NOMO-1 treated with dmso at 0.1 percent for 144 hours (cell line): ENCODE data around the gene GRPEL2.

Experiments used
- DNase-seq: peaks from one replicate; lab custom pipeline; 2025; ENCODE audit not compliant: unreplicated experiment; lab: John Stamatoyannopoulos, UW

Gene GRPEL2

DNA sequence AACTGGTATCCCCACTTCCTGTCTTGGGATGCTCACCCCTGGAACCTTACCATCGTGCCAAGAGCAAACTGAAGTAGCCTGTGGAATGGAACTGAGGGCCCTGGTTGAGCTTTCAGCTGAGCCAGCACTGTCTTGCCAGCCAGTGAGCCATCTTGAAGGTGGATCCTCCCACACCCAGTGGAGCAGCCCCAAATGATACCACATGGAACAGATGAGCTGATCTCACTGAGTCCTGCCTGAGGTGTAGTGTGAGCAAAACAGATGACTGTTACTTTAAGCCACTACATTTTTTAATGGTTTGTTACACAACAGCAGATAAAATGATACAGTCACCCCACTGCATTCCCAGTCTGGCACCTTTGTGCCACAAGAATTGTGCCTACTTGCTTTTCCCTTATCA is 10.4 kb downstream of the GRPEL2 start:
- no peak for DNase-seq

DNA sequence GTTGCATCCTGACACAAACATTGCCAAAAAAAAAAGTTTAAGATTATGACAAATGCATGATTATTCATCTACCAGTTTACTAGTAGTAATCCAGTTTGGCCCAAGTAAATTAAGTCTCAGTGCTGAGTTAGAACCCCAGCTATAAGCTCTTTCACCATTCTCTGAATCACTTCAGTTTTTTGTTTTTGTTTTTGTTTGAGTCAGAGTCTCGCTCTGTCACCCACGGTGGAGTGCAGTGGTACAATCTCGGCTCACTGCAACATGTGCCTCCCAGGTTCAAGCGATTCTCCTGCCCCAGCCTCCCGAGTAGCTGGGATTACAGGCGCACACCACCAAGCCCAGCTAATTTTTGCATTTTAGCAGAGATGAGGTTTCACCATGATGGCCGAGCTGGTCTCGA is 11.1 kb downstream of the GRPEL2 start:
- DNase-seq, result no peak

DNA sequence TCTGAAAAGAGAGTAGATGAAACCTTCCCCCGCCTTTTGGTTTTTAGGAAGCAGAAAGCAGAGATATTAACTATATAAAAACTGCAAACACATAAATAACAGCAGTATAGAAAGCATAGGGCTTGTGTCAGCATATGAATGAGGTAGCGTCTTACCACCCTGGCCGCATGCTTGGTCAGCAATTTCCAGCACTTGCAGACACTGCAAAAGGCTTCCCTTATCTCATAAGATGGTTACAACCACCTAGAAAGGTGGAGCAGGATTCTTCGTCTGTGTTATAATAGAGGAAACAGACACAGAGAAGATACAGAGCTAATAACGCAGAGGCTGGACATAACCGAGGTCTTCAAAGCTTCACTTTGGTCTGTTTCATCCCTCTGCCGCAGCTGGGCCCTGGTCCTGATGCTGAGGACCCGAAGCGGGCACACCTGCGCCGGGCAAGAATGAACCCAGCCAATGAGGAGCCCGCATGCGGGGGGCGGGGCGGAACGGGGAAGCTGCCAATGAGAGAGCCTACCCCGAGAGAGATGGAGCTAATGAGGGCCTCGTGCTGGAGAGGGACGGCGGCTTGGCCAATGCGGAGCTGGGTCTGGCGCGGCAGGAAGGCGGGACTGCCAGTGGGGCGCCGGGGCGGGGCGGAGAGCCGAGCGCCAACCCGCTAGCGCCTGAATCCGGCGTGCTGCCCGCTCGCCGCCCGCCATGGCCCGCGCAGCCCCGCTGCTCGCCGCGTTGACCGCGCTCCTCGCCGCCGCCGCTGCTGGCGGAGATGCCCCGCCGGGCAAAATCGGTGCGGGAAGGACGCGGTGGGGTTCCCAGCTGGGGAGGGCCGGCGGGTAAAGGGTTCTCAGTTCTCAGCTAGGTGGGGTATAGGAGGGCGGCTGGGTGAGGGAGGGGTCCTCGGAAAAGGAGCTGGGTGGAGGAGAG is 12.3 kb downstream of the GRPEL2 start, which contains the start of gene PCYOX1L:
Gene PCYOX1L (plus strand): TSS at position 677 of the 924 bp plus-strand sequence. CDS start 23 bp downstream, at position 700.
- peak; percentile 99 for DNase-seq

GRCh38 chr5:149358294-149358651 is 13.0 kb downstream of the GRPEL2 start:
- peak; percentile 56 for DNase-seq

DNA sequence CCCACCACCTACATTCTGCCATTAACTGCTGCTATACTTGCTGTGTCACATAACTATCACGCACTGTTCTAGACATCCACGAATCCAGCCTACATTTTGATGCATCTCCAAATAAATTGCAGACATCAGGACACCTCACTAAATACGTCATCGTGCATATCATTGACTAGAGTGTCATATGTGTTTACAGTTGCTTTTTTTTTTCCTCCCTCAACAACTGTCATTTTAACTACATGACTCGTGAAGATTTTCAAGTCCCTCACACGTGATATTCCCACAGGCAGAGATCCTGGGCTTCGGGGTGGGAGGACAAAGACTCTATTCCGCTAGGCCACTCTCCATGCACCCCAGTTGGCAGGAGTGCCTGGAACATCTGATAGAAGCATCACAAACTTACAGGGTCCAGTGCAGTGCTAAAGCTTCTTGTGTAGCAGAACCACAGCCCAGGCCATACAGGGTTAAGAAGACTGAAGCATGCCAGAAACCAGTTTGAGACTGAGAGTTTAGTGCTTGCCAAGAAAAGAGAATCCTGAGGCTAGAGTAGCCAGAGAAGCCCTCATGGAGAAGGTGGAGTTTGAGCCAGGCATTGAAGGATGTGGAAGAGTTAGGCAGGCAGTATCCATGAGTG is 13.7 kb downstream of the GRPEL2 start:
- DNase-seq, result no peak

GRCh38 chr5:149360272-149360671 is 15.0 kb downstream of the GRPEL2 start:
- no peak for DNase-seq

DNA sequence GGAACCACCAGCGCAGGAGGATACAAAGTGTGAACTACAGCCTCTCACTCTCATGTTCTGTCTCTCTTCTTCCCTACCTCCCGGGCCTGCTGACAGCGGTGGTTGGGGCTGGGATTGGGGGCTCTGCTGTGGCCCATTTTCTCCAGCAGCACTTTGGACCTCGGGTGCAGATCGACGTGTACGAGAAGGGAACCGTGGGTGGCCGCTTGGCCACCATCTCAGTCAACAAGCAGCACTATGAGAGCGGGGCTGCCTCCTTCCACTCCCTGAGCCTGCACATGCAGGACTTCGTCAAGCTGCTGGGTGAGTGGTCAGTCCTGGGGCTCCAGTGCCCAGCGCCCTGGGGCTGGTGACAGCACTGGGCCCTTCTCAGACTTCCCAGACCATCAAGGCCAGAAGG is 17.2 kb downstream of the GRPEL2 start:
- no peak for DNase-seq

- DNase-seq, result no peak
Measured at GRCh38 chr5:149363358-149363757, 18.1 kb downstream of the GRPEL2 start.

DNA sequence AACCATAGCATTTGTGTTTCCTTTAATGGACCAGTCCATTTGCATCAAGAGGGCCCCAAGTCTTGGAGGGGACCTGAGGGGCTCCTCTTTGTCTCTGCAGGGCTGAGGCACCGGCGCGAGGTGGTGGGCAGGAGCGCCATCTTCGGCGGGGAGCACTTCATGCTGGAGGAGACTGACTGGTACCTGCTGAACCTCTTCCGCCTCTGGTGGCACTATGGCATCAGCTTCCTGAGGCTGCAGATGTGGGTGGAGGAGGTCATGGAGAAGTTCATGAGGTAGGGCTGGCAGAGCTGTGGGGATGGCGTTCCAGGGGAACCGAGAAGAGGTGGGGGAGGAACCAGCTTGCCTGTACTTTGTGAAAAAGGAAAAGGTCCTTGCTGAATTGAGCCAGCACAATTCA is 18.6 kb downstream of the GRPEL2 start:
- DNase-seq, result no peak

DNA sequence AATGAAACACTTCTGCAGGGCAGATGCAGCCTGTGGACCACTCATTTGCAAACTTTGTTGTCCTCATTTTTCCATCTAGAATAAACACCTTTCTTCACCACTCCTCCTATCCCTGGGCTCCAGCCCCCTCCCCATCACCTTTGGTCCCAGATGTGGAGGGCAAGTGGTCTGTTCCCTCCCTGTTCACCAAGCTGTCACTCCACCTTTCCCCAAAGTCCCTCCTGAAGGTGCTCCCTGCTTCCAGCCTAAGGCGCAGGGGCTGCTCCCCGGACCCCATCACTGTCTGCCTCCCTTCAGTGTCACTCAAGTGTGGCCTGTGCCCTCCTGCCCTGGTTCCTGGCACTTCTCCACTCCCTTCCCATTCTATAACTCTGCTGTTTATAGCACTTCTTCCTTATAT is 19.4 kb downstream of the GRPEL2 start:
- no peak for DNase-seq

DNA sequence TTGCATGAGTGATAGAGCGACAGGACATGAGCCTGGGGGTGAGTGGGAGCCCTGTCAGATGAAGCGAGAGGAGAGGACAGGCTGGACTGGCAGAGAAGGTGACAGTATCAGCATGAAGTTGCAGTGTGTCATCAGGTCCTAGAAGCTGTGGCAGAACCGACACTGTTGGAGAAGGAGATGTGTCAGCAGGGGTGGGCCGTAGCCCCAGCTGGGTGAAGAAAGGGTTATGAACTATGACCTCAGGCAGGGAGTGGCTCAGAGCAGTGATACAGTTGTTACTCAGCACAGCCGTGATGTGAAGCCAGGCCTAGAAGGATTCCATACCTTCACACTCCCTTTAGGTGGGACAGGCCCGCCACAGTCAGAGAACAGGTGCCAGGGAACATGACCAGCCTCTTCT is 20.1 kb downstream of the GRPEL2 start:
- no peak for DNase-seq

DNA sequence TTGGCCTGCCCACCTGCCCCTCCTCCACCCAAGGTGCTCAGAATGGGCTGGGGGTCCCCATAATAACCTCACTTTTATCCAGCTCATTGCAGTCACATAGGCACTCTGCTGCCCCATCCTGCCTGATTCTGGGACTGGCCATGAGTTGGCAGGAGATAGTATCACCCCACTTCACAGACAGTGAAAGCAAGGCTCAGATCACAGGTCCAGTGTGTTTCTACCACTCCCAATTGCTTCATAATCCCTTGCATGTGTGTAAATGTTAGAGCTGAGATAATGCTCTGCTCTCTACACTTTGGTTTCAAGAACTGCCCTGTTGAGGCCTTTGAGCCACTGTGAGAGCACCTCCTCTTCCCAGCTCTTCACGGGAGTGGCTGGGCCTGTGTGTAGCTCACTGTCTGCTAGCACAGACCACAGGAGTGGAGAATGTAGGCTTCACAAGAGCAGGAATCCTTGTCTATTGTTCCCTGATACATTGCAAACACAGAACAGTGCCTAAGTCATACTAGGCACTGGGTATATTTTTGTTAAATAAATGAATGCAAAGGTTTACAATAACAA is 20.9 kb downstream of the GRPEL2 start:
- no peak for DNase-seq

DNA sequence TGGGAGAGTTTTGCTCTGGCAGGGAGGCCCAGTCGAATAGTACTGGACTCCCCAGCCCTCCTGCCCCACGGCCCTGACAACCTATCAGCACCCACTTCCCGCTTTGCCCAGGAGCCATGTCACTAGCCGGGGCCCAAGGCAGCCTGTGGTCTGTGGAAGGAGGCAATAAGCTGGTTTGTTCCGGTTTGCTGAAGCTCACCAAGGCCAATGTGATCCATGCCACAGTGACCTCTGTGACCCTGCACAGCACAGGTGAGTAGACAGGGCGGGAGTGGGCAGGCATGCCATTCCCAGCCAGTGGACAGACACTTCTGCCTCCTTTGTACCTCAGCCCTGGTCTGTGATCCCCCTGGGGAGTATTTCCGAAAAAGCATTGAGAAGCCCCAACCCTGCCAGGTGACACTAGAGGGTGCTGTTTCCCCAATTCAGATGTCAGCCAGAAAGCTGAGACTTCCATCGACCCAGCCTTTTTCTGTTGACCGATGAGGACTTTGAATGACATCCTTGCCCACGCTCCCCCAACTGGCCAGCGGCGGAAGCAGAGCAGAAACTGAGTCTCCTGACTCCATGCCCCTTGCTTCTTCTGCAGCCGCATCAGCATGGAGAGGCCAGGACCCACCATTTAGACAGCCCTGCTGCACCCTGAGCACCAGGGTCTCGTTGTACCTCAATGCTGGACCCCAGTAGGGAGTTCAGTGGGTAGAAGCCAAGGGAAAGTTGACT is 22.1 kb downstream of the GRPEL2 start:
- DNase-seq, result peak; percentile 54

DNA sequence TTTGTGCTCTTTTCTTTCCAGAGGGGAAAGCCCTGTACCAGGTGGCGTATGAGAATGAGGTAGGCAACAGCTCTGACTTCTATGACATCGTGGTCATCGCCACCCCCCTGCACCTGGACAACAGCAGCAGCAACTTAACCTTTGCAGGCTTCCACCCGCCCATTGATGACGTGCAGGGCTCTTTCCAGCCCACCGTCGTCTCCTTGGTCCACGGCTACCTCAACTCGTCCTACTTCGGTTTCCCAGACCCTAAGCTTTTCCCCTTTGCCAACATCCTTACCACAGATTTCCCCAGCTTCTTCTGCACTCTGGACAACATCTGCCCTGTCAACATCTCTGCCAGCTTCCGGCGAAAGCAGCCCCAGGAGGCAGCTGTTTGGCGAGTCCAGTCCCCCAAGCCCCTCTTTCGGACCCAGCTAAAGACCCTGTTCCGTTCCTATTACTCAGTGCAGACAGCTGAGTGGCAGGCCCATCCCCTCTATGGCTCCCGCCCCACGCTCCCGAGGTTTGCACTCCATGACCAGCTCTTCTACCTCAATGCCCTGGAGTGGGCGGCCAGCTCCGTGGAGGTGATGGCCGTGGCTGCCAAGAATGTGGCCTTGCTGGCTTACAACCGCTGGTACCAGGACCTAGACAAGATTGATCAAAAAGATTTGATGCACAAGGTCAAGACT is 22.8 kb downstream of the GRPEL2 start:
- no peak for DNase-seq

GRCh38 chr5:149370878-149371277 is 25.6 kb downstream of the GRPEL2 start:
- no peak for DNase-seq

- DNase-seq, result no peak
Measured at GRCh38 chr5:149371296-149371962, 26.1 kb downstream of the GRPEL2 start.

- DNase-seq, result no peak
Measured at GRCh38 chr5:149372076-149372795, 26.9 kb downstream of the GRPEL2 start.

GRCh38 chr5:149372932-149373331 is 27.6 kb downstream of the GRPEL2 start:
- no peak for DNase-seq

- no peak for DNase-seq
Measured at GRCh38 chr5:149374303-149374702, 29.0 kb downstream of the GRPEL2 start.

GRCh38 chr5:149374801-149375200 is 29.5 kb downstream of the GRPEL2 start:
- no peak for DNase-seq
